H9 (cell line): ENCODE data around the gene EIF2D. TPM values are rescaled to one million over a fixed set of nuclear protein-coding genes. Genes with fewer than 3 reads are reported as not detected.

ENCODE experiments used
- DNase-seq: peaks from one replicate; pipeline ENCODE4 v3.0.0-alpha.2; 2017
- H2AFZ ChIP-seq: one replicate; pipeline ENCODE4 v1.6.1; 2013; ENCODE audit warnings: mild to moderate bottlenecking, low read length, control low read depth, moderate library complexity
- H2AK5ac ChIP-seq: 2 replicates; pipeline ENCODE4 v1.6.1; 2013; ENCODE audit warnings: low read length, control low read depth, mixed read lengths; ENCODE audit not compliant: insufficient read length
- H2BK120ac ChIP-seq: one replicate; pipeline ENCODE4 v1.6.1; 2013; ENCODE audit warnings: low read depth, mild to moderate bottlenecking, low read length, control low read depth, inconsistent platforms; ENCODE audit not compliant: poor library complexity, severe bottlenecking
- H2BK12ac ChIP-seq: 2 replicates; pipeline ENCODE4 v1.6.1; 2013; ENCODE audit warnings: low read length, control low read depth, mixed read lengths, low read depth; ENCODE audit not compliant: insufficient read length
- H2BK15ac ChIP-seq: 2 replicates; pipeline ENCODE4 v1.6.1; 2013; ENCODE audit warnings: low read depth, low read length, control low read depth
- H2BK20ac ChIP-seq: one replicate; pipeline ENCODE4 v1.6.1; 2013; ENCODE audit warnings: low read depth, mild to moderate bottlenecking, low read length, control low read depth, inconsistent platforms; ENCODE audit not compliant: poor library complexity, severe bottlenecking
- H2BK5ac ChIP-seq: 2 replicates; pipeline ENCODE4 v1.6.1; 2013; ENCODE audit warnings: low read length, control low read depth, mixed read lengths; ENCODE audit not compliant: insufficient read length
- H3K14ac ChIP-seq: 2 replicates; pipeline ENCODE4 v1.6.1; 2013; ENCODE audit warnings: low read length, control low read depth; ENCODE audit not compliant: insufficient read depth
- H3K18ac ChIP-seq: 2 replicates; pipeline ENCODE4 v1.6.1; 2013; ENCODE audit warnings: low read depth, mild to moderate bottlenecking, mixed read lengths, low read length, control low read depth; ENCODE audit not compliant: insufficient read length
- H3K23ac ChIP-seq: 2 replicates; pipeline ENCODE4 v1.6.1; 2013; ENCODE audit warnings: low read length, control low read depth, mixed read lengths, low read depth; ENCODE audit not compliant: insufficient read length
- H3K23me2 ChIP-seq: 2 replicates; pipeline ENCODE4 v1.6.1; 2013; ENCODE audit warnings: low read depth, mild to moderate bottlenecking, mixed read lengths, low read length, control low read depth; ENCODE audit not compliant: insufficient read length, poor library complexity, severe bottlenecking
- H3K27ac ChIP-seq: 2 replicates; pipeline ENCODE4 v1.5.1; 2013; ENCODE audit warnings: low read length, control low read depth, mixed read lengths, low read depth; ENCODE audit not compliant: insufficient read length
- H3K27me3 ChIP-seq: 2 replicates; pipeline ENCODE4 v1.6.1; 2013; ENCODE audit warnings: low read length, control low read depth, inconsistent platforms; ENCODE audit not compliant: insufficient read depth
- H3K4ac ChIP-seq: 2 replicates; pipeline ENCODE4 v1.6.1; 2013; ENCODE audit warnings: low read depth, mild to moderate bottlenecking, control low read depth, inconsistent platforms, low read length, moderate library complexity
- H3K4me1 ChIP-seq: 2 replicates; pipeline ENCODE4 v1.6.1; 2013; ENCODE audit warnings: low read length, control low read depth, inconsistent platforms; ENCODE audit not compliant: insufficient read depth
- H3K4me2 ChIP-seq: 2 replicates; pipeline ENCODE4 v1.6.1; 2013; ENCODE audit warnings: low read length, control low read depth, mixed read lengths; ENCODE audit not compliant: insufficient read length, insufficient read depth
- H3K56ac ChIP-seq: 2 replicates; pipeline ENCODE4 v1.6.1; 2013; ENCODE audit warnings: low read depth, mild to moderate bottlenecking, mixed read lengths, low read length, control low read depth; ENCODE audit not compliant: insufficient read length
- H3K79me1 ChIP-seq: 2 replicates; pipeline ENCODE4 v1.6.1; 2013; ENCODE audit warnings: low read depth, mild to moderate bottlenecking, moderate library complexity, low read length, control low read depth, inconsistent platforms; ENCODE audit not compliant: insufficient read depth, poor library complexity, severe bottlenecking
- H3K79me2 ChIP-seq: 2 replicates; pipeline ENCODE4 v1.6.1; 2013; ENCODE audit warnings: low read length, control low read depth, inconsistent platforms; ENCODE audit not compliant: insufficient read depth
- H3K9ac ChIP-seq: 2 replicates; pipeline ENCODE4 v1.6.1; 2013; ENCODE audit warnings: low read length, control low read depth, mixed read lengths; ENCODE audit not compliant: insufficient read length; ENCODE audit errors: extremely low read depth
- H3K9me3 ChIP-seq: one replicate; pipeline ENCODE4 v1.6.1; 2013; ENCODE audit warnings: low read depth, low read length, inconsistent platforms; ENCODE audit not compliant: control insufficient read depth
- H3T11ph ChIP-seq: one replicate; pipeline ENCODE4 v1.6.1; 2013; ENCODE audit warnings: mild to moderate bottlenecking, low read length, control low read depth, inconsistent platforms
- H4K20me1 ChIP-seq: one replicate; pipeline ENCODE4 v1.6.1; 2013; ENCODE audit not compliant: control insufficient read depth, insufficient read length, insufficient read depth
- H4K5ac ChIP-seq: 2 replicates; pipeline ENCODE4 v1.6.1; 2013; ENCODE audit warnings: low read depth, mild to moderate bottlenecking, mixed read lengths, low read length, control low read depth; ENCODE audit not compliant: insufficient read length
- H4K8ac ChIP-seq: replicated peaks from 2 replicates; pipeline ENCODE4 v1.6.1; 2013; ENCODE audit warnings: low read length, control low read depth, mixed read lengths, low read depth; ENCODE audit not compliant: insufficient read length
- H4K91ac ChIP-seq: 2 replicates; pipeline ENCODE4 v1.6.1; 2013; ENCODE audit warnings: low read depth, mild to moderate bottlenecking, moderate library complexity, mixed read lengths, low read length, control low read depth; ENCODE audit not compliant: insufficient read length
- H3K27ac Mint-ChIP-seq, 3 experiments: 2 replicates in 2 of 3; 3 replicates in 1 of 3; pipeline ENCODE4 v1.8.0; 2020 to 2021; ENCODE audit warnings: mixed read lengths in 3 of 3, mild to moderate bottlenecking in 1 of 3, moderate library complexity in 1 of 3
- H3K27me3 Mint-ChIP-seq: 2 replicates; pipeline ENCODE4 v1.8.0; 2021; ENCODE audit warnings: low read depth, mild to moderate bottlenecking, moderate library complexity, mixed read lengths
- H3K36me3 Mint-ChIP-seq, 3 experiments: 2 replicates in 2 of 3; 3 replicates in 1 of 3; pipeline ENCODE4 v1.8.0; 2020 to 2021; ENCODE audit warnings: low read depth in 3 of 3, mixed read lengths in 3 of 3; ENCODE audit not compliant: insufficient read depth in 1 of 3
- H3K4me1 Mint-ChIP-seq, 2 experiments: 2 replicates each; pipeline ENCODE4 v1.8.0; 2020; ENCODE audit warnings: mixed read lengths in 2 of 2
- H3K4me3 Mint-ChIP-seq, 2 experiments: 2 replicates in 1 of 2; 3 replicates in 1 of 2; pipeline ENCODE4 v1.8.0; 2020 to 2021; ENCODE audit warnings: mild to moderate bottlenecking in 2 of 2, mixed read lengths in 2 of 2, moderate library complexity in 1 of 2
- H3K9me3 Mint-ChIP-seq, 2 experiments: 2 replicates in 1 of 2; 3 replicates in 1 of 2; pipeline ENCODE4 v1.8.0; 2020; ENCODE audit warnings: mild to moderate bottlenecking in 2 of 2, mixed read lengths in 2 of 2, moderate library complexity in 1 of 2
- WGBS: extraction: QIAGEN DNeasy Blood & Tissue Kit; methylation state at CpG from one replicate; pipeline ENCODE4 v1.1.7; 2013; ENCODE audit warnings: missing lambda C conversion rate, low lambda C conversion rate, mixed read lengths; ENCODE audit not compliant: insufficient read length; ENCODE audit errors: extremely low coverage; 5-methylcytosine and 5-hydroxymethylcytosine counted together
- total RNA-seq: library from RNA; stranded (reverse); gene quantifications from 2 replicates; pipeline ENCODE4 v1.2.1, GENCODE V29; 2021
- TF ChIP-seq, protein P1 (sequence below): fragments of 200-600 bp; sonication (generic); conservative IDR thresholded peaks from 3 replicates; pipeline ENCODE4 v1.8.0; 2021; ENCODE audit warnings: antibody characterized with exemption, mild to moderate bottlenecking

Gene EIF2D
- total RNA-seq, 1 experiment from 2014 or later: 35.8 TPM

- TF ChIP-seq, protein P1, sequence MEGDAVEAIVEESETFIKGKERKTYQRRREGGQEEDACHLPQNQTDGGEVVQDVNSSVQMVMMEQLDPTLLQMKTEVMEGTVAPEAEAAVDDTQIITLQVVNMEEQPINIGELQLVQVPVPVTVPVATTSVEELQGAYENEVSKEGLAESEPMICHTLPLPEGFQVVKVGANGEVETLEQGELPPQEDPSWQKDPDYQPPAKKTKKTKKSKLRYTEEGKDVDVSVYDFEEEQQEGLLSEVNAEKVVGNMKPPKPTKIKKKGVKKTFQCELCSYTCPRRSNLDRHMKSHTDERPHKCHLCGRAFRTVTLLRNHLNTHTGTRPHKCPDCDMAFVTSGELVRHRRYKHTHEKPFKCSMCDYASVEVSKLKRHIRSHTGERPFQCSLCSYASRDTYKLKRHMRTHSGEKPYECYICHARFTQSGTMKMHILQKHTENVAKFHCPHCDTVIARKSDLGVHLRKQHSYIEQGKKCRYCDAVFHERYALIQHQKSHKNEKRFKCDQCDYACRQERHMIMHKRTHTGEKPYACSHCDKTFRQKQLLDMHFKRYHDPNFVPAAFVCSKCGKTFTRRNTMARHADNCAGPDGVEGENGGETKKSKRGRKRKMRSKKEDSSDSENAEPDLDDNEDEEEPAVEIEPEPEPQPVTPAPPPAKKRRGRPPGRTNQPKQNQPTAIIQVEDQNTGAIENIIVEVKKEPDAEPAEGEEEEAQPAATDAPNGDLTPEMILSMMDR: no peak
- peaks cover 23% of the 10 kb centered on the region for H3K27me3 Mint-ChIP-seq
- peaks cover 12 to 13% of the 10 kb centered on the region in 2 experiments for H3K4me1 Mint-ChIP-seq
- Histone ChIP-seq H2BK5ac (no peak overlapping the region), H3K23me2 (no peaks in the 10 kb centered on the region), H2AFZ (no peak overlapping the region), H4K5ac (no peak overlapping the region), H3K56ac (no peak overlapping the region), H3K4ac (no peak overlapping the region), H4K91ac (no peak overlapping the region), H3K9me3 (no peaks in the 10 kb centered on the region), H3K4me1 (peaks cover 2% of the 10 kb centered on the region; the same call in 1 of the 2 replicates), H2BK20ac (no peak overlapping the region), H2BK12ac (no peak overlapping the region), H2BK15ac (no peak overlapping the region), H3K23ac (no peak overlapping the region), H3T11ph (no peak overlapping the region), H3K79me1 (no peaks in the 10 kb centered on the region), H2AK5ac (no peak overlapping the region), H2BK120ac (no peak overlapping the region), H3K14ac (no peak overlapping the region), H3K27me3 (no peaks in the 10 kb centered on the region), H4K20me1 (no peaks in the 10 kb centered on the region), H3K18ac (no peak overlapping the region), H3K79me2 (no peaks in the 10 kb centered on the region), H3K4me2 (no peak overlapping the region), H4K8ac (no peak overlapping the region), H3K9ac (no peak overlapping the region), H3K27ac (no peak overlapping the region)
- DNase-seq: no peak
- H3K27ac Mint-ChIP-seq: no peak overlapping the region
- H3K4me3 Mint-ChIP-seq: no peak overlapping the region
- no peaks in the 10 kb centered on the region for H3K36me3 Mint-ChIP-seq
- H3K9me3 Mint-ChIP-seq: no peaks in the 10 kb centered on the region
- WGBS: no CpG with 5 or more reads among the region's 4 CpGs
Measured at GRCh38 chr1:206566999-206567398, 45.3 kb downstream of the EIF2D start.
